ENCODE results near the gene PDE7B.

PDE7B gene

DNA sequence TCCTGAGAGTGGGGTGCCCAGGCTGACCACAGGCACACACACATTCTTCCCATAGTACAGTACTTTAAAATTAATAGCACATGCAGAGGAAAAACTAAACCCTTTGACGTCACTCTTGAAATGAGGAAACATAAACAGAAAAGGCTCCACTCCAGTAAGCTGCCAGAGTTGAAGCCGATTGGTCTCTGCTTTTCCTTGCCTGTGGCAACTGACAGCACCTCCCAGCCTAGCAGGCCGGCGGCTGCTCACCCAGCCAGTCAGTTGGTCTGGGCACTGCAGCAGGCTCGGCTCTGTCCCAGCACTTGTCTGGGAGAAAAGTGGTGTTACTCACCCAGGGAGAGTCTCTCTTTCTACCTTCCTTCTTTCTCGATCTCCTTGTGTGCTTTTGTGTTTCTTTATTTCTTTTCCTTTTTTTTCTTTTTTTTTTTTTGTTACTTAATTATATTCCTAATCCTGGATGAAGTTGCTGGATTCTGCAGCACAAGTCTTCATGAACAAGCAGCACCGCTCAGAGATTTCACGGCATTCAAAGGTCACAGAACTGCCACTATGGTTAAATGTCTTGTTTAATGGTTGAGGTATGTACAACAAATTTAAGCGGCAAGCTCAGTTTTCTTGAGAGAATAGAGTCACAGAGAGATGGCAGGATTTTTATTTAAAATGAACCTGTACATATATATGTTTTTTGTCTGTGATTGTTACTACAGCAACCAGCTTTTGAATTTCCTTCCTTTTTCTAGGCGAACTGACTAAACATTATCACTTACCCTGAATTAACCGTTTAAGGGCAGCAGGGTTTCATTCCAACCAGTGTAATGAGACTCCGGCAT, at the start of gene PDE7B:
PDE7B (plus strand) TSS at position 260 of the 830 bp plus-strand sequence.
- DNase-seq (ENCODE audit: low read depth in 1 of 2, low spot score in 1 of 2) = no peak

DNA sequence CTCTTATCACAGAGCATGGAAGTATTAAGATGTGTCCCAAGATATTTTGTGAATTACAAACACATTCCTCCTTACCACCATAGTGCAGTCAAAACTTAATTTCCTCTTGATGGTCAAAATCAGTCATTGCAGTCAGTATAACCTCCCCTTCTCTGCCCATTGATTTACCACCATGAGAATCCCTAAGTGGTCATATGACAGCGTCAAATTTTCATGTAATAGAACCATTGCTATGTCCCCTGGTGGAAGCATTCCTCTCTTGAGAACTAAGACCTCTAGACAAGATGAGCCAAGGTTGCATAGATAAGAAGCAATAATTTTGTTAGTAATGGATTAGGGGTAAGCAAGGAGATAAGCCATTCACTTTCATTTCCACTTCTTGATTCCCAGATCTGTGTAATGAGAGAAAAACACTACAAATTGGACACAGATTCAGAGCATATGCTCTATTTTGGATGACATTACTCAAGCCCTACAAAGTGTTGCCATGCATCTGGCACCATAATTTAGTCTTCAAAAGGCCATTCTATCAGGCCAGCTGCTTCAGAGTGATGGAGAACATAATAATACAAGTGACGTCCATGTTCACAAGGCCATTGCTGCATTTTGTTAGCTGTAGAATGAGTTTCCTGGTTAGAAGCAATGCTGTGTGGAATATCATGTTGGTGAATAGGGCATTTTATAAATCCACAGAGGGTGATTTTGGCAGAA, 49.6 kb upstream of the PDE7B start:
- DNase-seq (ENCODE audit: low read depth in 1 of 2, low spot score in 1 of 2) = no peak

DNA sequence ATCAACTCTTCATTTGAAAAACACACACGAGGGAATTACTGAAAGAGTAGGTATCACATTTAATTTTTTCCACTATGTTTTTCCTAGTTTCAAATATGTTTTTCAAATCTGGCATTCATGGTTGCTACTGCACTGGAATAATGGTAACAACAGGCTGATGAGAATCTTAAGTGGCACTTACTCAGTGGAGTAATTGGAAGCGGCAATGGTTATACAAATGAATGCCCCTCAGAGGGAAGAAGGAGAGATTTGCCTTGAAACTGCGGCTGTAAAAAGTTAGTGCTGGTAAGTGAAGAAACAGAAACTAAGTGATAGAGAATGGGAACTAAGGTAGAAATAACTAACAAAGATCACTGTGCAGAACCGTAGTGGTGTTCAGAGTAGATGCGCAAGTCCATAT, 41.0 kb upstream of the PDE7B start:
- no peak for DNase-seq (ENCODE audit: low read depth in 1 of 2, low spot score in 1 of 2)

DNA sequence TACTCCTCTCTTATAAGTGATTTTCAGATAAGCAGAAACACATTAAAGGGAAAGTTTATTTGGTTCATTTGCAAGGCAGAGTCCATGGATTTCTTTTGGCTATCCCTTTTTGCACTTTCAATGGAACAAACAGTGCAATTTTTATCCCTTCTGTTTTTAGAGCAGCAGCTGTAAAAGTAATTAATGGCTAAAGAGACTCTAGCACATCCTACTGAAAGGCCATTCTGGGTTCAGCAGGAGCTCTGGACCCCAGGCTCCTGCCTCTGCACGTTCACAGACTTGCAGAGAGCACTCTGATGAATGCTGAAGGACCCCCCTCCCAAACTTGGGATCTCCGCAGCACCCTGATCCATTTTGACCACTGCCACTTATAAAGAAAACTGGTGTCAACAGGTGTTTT, 40.3 kb upstream of the PDE7B start:
- no peak for DNase-seq (ENCODE audit: low read depth in 1 of 2, low spot score in 1 of 2)

DNA sequence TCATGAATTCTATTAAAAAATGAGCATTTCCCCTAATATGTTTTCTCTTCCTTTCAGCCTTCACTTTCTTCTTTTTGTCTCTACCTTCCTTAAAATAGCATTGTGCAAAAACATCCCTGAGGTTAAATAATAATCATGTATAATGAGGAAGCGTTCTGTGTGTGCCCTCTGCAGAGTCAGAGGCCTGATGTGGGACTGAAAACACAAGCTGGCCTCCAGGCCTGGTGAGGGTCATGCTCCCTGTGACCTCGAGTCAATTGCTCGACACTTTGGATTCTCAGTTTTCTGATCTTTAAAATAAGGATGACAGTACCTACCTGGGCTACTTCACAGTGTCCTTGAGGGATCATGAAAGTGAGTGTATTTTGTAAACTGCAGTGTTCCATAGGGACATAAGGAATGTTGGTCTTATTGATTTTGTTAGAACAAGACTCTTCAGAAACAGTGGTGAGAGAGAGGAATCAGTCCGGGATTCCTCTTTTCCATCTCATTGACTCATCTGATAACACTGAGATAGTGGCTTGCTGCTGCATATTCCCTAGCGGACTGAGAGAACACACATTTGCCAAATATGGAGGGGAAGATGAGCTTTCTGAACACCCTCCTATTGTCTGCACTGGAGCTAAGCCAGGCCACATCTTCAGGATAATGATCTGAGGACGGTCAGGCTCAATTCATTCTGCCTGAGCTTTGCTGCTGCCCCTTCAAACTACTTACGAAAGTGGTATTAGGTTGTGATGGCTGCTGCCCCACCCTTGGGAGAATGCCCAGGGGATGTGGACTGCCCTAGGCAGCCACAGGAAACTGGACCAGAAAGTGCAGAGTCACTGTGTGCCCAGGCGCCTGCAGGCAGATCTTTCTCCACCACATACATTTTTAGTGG, 39.6 kb upstream of the PDE7B start:
- no peak for DNase-seq (ENCODE audit: low read depth in 1 of 2, low spot score in 1 of 2)

DNA sequence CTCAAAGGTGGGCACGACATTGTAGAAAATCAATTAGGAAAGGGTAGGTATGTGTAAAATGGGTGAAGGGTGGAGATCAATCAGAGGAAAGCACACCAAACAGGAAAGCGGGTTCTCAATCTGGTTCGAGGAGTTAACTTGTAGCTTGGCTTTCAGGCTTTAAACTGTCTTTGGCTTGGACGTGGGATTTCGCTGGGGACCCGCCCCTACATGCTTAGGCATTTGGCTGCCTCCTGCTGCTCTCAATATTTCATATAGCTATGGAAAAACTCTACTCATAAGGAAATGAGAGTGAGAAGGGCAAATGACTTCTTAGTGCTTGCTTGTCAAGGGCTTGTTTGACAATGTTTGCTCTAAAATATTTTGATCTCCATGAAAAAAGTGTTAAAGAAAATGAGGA, 38.1 kb upstream of the PDE7B start:
- DNase-seq (ENCODE audit: low read depth in 1 of 2, low spot score in 1 of 2) = no peak

DNA sequence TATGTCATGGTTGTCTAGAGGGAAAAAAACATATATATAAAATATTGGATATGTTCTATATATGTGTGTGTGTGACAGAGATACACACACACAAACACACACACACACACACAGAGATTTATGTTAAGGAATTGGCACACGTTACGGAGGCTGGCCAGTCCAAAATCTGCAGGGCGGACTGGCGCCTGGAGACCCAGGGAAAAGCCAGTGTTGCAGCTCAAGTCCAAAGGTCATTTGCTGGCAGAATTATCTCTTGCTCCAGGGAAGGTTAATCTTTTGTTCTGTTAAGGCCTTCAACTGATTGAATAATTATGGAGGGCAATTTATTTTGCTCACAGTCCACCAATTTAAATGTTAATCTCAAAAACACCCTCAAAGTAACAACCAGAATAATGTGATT, 37.5 kb upstream of the PDE7B start:
- DNase-seq (ENCODE audit: low read depth in 1 of 2, low spot score in 1 of 2) = no peak

DNA sequence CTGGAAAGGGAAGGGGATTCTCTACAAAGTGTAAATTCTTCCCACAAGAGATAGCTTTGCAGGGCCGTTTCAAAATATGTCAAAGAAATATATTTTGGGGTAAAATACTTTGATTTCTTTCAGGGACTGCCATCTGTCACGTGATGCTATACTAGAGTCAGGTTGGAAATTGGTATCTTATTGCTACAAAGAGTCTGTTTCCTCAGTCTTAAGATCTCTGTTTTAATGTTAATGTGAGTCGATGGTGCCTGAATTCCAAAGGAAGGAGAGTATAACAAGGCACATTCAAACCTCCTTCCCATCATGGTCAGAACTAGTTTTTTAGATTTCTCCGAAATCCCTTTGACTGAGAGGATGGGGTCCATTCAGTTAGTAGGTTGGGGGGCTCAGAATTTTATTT, 36.3 kb upstream of the PDE7B start:
- DNase-seq (ENCODE audit: low read depth in 1 of 2, low spot score in 1 of 2) = no peak

DNA sequence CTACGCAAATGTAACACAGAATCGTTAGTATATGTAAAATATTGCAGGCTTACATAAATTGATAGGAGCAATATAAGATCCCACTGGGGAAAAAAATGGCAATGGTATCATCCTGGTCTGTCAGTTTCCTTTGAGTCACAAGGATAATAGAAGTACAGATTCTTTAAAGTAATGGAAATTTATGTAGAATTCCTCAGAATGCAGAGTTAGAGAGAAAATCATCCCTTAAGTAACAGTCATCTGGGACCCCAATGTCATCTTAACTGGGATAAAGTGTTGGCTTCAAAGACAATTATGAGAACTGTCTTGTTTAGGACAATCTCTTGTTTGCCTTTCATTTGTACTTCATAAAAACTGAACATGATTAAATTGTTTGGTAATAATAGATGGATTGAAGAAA, 34.5 kb upstream of the PDE7B start:
- no peak for DNase-seq (ENCODE audit: low read depth in 1 of 2, low spot score in 1 of 2)

DNA sequence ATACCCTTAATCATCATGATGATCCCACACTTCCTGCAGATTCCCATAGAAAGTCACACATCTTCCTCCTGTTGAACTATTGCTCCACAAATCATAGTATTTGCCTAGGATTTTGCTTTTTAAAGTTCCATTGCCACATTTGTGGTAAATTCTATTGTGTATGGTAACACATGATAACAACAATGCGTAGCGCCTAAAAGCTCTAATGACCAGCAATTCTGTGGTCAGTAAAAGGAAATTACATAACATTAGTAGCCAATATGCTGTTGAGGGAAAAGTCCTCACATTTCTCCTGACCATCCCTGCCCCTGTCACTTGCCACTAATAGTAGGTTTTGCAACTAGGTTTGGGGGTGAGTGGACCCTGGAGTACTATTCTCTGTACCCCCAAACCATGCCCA, 31.8 kb upstream of the PDE7B start:
- no peak for DNase-seq (ENCODE audit: low read depth in 1 of 2, low spot score in 1 of 2)

DNA sequence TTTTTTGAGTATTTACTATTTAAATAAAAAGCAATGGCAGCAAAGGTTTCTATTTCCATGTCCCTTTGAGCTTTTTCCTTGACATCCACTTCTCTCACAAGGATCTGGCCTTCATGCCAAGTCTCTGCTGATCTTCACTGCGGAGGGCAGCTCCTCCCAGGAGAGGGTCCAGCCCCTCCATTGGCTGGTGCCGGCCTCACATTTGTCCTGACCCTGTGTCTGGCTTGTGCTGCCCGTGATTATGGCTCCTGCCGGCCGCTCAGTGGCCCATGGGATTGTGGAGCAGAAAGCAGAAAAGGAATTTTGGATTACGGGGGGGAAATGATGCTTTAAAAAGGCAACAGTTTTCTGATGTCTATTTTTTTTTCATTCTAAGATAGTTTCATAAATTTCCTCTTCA, 31.2 kb upstream of the PDE7B start:
- DNase-seq (ENCODE audit: low read depth in 1 of 2, low spot score in 1 of 2) = no peak

DNA sequence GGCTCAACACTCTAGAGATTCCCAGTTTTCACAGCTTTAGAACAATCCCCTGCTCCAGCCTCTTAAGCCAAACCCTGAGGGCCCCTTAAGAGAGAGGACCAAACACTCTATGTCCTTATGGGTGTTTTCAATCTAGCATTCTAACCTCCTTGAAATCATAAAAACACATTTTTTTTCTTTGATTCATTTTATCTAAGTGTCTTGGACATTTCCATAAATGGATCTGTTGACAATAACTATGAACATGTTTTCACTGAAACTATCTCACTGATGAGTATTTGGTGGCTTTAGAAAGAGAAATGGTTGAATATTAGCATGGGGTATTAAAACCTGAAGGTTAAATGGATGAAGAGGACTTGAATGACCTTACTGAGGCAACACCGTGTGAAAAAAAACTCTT, 27.6 kb upstream of the PDE7B start:
- no peak for DNase-seq (ENCODE audit: low read depth in 1 of 2, low spot score in 1 of 2)

DNA sequence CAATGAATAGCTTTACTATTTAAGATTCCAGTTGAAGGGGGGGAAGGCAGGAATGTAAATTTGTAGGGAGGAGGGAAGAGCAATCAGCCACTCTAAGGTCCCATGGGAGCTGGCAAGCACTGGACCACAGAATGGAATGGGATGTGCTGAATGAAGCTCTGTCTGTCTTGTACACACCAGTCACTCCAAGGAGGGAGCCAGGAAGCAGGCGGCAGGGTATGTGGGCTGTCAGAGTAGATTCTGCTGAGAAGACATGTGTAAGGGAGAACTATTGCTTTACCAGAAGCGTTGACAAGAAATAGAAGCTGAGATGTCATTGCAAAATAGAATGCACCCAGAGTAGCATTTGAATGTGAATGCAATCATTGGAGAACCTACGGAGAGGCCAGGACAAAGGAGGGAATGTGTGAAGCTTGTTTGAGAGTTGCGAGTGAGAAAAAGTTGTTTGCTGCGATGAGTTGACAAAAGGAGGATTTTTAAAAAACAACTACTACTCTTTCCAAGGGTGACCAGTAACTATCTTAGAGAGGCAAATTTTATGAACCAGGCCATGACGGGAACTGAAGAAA, 25.2 kb upstream of the PDE7B start:
- DNase-seq (ENCODE audit: low read depth in 1 of 2, low spot score in 1 of 2) = no peak

DNA sequence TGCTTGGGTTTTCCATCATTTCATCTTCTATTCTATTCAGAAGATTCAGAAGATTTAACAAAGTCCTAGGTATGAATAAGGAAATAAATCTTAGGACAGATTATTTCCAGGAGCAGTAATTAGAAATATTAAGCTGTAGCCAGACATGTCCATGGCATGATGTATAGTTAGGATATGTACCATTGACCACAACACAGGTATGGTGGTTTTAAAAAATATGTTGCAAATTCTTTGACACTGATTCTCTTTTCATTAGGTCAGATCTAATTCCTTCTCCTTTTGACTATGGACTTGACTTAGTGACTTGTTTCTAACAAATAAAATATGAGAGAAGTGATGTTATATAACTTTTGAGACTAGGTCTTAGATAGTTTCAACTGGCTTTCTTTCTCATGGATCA, 23.5 kb upstream of the PDE7B start:
- no peak for DNase-seq (ENCODE audit: low read depth in 1 of 2, low spot score in 1 of 2)

DNA sequence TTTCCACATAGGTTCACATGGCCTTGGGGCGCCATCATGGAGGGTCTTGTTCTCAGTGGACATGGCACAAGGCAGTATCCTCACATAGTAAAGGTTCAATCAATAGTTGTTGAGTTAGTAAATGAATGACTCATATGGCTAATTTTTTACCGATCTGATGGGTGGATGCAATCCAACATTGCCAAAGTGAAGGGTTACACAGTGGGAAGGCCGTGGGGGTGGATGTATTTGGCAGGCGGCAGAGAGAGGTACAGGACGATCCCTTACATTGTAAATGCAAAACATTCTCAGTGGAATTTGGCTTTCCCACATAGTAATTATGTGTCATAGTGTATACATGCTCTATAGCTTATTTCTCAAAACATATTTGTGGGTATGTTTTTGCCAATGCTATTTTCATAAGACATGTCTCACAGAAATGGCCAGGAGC, 21.0 kb upstream of the PDE7B start:
- no peak for DNase-seq (ENCODE audit: low read depth in 1 of 2, low spot score in 1 of 2)

DNA sequence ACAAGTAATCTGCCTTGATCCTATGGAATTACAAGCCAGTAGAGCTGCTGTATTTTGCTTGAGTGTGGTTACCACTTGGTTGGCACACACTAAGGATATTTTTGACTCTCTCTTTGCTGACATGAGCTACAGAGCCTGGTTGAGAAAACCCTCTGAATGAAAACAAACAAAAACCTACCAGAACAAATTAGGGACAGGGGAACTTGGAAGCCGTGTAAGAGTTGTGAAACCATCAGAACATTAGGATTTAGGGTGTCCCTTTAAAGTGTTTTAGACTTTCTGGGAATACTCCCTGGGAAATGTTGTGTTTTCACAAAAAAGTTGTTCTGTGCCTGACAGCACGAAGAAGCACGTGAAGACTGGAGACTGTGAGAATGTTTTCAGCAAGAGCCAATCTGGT, 20.5 kb upstream of the PDE7B start:
- DNase-seq (ENCODE audit: low read depth in 1 of 2, low spot score in 1 of 2) = no peak

DNA sequence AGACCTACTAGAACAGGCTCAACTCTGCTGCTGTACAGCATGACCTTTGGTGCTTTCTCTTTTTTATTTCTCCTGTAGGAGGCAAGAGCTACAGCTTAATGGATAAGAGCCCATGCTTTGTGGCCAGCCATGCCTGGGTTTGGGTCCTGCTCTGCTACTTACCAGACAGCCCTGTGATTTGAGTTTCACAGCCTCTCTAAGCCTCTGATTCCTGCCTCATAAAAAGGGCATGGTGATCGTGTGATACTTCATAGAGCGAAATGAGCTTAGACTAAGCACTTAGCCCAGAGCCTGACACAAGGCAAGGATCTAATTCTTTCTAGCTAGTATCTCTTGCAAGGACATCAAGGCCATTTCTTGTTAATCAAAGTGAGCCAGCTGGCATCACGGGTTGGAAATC, 19.3 kb upstream of the PDE7B start:
- DNase-seq (ENCODE audit: low read depth in 1 of 2, low spot score in 1 of 2) = no peak

DNA sequence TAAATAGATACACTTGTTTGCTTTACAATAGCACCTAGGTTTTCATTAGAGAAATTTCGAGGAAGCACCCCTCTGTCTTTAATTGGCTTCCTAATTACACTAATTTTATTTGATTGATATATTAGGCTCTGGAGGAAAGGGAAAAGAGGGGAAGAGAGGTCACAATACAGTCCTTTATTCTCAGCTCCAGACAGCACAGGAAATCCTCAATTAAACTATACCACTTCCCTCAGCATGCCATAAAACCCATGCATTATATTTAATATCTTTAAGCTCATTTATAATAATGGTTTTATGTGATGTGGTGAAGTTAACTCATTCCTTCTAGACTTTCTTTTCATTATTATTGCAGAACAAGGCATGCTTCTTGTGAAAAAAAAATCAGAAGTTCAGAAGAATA, 17.7 kb upstream of the PDE7B start:
- no peak for DNase-seq (ENCODE audit: low read depth in 1 of 2, low spot score in 1 of 2)

DNA sequence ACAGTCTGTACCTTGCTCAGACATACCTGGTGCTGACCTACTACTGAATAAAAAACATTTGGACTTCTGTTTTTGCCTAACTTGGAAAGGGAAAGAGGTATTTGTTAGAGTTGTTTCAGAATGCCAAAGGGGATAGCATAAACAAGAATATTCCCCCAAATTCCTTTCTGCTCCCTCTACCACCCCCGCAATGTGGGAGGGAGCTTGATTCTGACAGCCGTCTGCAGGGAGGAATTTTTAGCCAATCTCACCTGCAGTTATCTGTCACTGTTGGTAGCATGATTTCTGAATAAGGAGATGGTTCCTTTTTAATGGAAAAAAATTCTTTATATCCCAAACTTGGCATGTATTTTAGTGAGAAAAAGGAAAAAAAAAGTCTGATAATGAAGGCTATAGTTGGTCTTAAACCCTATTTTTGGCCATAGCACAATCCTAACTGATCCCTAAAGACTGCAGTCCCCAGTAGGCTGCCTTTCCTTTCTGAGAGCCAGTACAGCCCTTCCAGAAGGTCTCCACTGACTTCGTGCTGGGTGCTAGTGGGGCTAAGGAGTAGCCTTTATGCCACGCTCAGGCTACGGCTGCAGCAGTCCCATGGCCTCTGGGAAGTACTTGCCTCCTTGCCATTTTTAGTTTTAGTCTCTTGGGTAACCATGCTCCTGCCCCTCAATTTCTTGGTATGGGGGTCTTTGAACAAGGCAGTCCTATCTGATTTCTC, 13.6 kb upstream of the PDE7B start:
- no peak for DNase-seq (ENCODE audit: low read depth in 1 of 2, low spot score in 1 of 2)

DNA sequence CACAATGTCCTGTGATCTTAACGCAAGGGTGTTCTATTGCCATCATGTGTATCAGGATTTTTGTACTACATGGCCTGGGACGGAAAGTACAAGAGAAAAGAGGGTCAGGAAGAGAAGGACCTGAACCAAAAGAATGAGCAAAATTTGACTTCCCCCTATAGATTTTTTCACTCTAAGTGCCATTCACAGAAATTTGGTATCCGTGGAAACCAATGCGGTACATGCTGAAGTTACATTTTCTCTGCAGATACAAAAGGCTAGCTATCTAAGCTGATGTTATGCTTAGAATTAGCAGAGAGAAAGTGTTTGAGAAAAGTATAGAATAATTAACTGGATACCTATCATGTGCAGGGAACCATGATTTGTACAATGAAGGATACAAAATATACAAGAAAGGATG, 12.4 kb upstream of the PDE7B start:
- no peak for DNase-seq (ENCODE audit: low read depth in 1 of 2, low spot score in 1 of 2)
